PFSK-1 (cell line): Measurements from ENCODE around the gene HOXA5.

ENCODE experiments used
- FOXP2 ChIP-seq: optimal IDR thresholded peaks from 2 replicates; pipeline ENCODE3; 2011; ENCODE audit warnings: borderline replicate concordance, control low read depth, inconsistent platforms; ENCODE audit not compliant: insufficient read depth; ENCODE audit errors: extremely low read length, extremely low read depth
- POLR2AphosphoS5 ChIP-seq: IDR thresholded peaks from 2 replicates; pipeline ENCODE4 v1.6.1; 2012; ENCODE audit warnings: low read depth, mild to moderate bottlenecking, control low read depth, low read length, moderate library complexity
- REST ChIP-seq, 2 experiments: IDR thresholded peaks; 2 replicates each; pipeline versions ENCODE4 v1.6.1 to v1.8.0; 2011 to 2012; ENCODE audit warnings: low read depth in 2 of 2, low read length in 2 of 2, control low read depth in 1 of 2, inconsistent platforms in 1 of 2, mild to moderate bottlenecking in 1 of 2, moderate library complexity in 1 of 2; ENCODE audit not compliant: insufficient read depth in 1 of 2
- TAF1 ChIP-seq: IDR thresholded peaks from 2 replicates; pipeline ENCODE4 v1.6.1; 2012; ENCODE audit warnings: low read length, control low read depth, borderline replicate concordance; ENCODE audit not compliant: insufficient read depth

- TF ChIP-seq POLR2AphosphoS5, result no peak
- TF ChIP-seq REST (IDR thresholded peaks at IDR 0.05; ENCODE audit: insufficient read depth in 1 of 2, low read depth in 2 of 2, low read length in 2 of 2), result no peak
- no peak for TF ChIP-seq TAF1
- TF ChIP-seq FOXP2, result no peak
Observed at GRCh38 chr7:27130540-27131389, 12.7 kb downstream of the HOXA5 start, which contains the start of gene HOXA4.
